ENCODE measurements around the gene GRN.
A peak's percentile ranks its signal among the peaks of the same experiment; 100 is the strongest.
"Not testable (repeated sequence)": the region's sequence is repeated elsewhere in the genome, so short reads cannot be mapped to it uniquely, and the experiment has no call there.

The GRN gene

DNA sequence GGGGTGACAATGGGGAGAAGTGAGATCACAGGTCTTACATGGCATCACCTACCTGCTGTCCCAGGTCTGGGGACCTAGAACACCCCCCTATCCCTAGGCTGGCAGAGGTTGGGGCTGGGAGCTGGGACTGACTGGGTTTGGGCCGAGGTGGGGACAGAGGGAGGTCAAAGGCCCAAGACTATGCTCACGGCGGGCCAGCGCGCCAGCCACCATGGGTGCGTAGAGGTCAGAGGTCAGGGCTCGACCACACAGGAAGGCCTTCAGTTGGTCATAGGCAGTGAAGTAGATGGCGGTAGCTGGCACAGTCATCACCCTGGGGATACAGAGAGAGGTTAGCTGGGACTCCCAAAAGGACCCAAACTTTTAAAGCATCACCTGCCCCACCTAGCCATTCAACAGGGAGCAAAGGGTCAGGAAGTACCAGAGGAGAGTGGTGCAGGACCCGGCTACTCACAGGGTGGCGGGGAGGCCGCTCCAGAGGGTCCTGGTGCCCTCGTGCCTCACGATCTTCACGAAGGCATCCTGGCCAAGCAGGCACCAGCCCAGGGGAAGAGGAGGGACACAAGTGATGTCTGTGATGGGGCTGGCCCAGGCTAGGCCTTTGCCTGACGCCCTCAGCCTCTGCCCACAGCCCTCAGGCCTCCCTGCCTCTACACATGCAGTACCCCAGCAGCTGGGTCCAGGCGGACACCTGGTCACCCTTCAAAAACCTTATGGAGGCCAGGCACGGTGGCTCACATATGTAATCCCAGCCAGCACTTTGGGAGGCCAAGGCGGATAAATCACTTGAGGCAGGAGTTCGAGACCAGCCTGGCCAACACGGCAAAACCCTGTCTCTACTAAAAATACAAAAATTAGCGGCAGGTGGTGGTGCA lies 23.6 kb upstream of the GRN start:
- no peak for DNase-seq (ENCODE audit: low read depth)

DNA sequence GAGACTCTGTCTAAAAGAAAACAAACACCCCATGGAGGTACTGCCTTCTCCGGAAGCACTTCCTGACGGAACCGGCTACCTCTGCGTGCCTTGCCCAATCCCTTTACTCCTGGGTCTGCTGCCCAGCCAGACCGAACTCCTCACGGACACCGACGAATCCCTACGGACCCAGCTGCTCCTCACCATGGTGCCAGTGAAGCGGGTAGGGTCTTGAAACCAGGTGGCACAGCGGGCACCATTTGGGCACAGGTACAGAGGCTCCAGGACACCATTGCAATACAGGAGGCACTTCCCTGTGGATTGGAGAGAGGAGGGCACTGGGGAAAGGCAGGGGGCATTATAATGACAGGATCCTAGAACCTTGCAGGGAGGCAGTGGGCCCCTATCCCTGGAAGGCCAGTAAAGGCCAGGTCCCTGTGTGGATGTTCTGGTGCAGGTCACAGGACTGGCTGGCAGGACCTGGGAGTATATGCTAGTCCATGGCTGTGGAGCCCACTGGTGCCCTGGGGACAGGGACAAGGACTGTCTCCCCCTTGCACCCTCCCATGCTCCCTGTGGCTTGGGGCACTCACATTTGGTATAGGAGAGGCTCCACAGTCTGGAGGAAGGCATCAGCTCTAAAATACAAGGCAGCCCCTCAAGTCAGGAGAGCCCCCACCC lies 22.7 kb upstream of the GRN start:
- no peak for DNase-seq (ENCODE audit: low read depth)

DNA sequence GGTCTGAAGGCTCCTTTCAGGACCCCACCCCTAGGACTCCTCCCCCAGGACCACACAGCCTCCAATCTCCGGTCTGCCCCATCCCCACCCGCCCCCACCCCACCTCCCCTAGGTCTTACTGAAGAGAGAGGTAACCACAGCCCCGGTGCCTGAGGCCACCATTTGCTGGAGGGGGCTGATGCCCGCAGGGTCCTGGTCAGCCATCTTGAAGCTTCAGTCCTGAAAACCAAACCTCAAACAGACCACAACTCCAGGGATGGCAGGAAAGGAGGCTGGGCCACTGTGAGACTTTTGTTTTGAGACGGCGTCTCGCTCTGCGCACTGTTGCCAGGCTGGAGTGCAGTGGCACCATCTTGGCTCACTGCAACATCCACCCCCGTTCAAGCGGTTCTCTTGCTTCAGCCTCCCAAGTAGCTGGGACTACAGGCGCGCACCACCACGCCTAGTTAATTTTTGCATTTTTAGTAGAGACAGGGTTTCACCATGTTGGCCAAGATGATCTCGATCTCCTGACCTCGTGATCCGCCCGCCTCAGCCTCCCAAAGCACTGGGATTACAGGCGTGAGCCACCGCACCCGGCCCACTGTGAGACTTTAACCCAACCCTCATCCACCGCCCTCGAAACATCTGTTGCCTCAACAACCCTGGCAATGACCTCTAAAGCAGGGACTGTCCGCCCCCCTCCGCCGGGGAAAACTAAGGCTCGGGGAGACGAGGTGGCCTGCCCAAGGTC lies 21.6 kb upstream of the GRN start:
- DNase-seq (ENCODE audit: low read depth), result no peak

DNA sequence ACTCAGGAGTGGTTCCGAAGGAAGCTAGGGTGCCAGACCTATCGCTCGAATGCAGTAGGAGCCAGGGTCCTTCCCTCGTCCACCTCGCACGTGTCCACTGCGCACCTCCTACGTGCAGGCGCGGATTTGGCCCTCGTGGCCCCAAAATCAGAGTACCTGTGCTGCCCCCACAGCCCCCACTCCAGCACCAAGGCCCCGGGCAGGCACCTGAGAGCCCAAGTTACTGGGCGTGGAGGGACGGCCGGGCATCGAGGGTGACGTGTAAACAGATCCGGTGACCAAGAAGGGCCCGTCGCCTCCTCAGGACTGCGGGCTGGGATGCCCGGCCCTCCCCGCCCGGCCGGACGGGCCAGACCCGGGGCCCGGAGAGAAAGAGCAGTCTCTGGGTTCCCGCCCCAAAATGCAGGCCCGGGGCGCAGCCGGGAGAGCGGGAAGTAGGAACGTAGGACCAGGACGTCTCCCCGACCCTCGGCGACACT lies 21.0 kb upstream of the GRN start:
- DNase-seq (ENCODE audit: low read depth), result no peak

DNA sequence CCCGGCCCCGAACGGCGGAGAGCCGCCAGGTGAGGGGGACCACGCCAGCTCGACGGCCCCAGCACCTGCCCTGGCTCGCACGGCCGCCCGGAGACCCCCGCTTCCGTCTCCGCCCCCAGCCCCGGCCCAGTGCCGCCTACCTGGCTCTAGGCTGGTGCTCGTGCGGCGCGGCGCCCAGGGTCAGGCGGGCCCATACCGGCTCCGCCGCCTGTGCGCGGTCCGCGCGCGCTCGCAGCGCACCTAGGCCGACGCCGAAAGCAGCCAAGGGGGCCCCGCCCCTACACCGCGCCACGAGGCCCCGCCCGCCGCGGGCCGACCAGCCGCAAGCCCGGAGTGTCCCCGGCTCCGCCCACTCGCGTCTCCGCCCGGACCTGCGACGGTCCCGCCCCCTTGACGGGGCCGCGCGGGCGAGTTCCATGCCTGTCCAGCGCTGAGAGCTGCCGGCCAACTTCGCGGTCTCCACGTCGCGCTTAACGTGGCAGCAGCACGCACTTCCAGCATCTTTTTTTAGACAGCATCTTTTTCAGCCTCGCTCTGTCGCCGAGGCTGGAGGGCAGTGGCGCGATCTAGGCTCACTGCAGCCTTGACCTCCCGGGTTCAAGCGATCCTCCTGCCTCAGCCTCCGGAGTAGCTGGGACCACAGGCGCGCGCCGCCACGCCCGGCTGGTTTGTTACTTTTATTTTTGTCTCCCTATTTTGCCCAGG lies 20.4 kb upstream of the GRN start, which contains the start of gene SLC25A39:
Gene SLC25A39 (minus strand): TSS at position 253 of the 705 bp plus-strand sequence. CDS start 1,261 bp downstream, outside the sequence.
- peak; percentile 92 for DNase-seq (ENCODE audit: low read depth)

DNA sequence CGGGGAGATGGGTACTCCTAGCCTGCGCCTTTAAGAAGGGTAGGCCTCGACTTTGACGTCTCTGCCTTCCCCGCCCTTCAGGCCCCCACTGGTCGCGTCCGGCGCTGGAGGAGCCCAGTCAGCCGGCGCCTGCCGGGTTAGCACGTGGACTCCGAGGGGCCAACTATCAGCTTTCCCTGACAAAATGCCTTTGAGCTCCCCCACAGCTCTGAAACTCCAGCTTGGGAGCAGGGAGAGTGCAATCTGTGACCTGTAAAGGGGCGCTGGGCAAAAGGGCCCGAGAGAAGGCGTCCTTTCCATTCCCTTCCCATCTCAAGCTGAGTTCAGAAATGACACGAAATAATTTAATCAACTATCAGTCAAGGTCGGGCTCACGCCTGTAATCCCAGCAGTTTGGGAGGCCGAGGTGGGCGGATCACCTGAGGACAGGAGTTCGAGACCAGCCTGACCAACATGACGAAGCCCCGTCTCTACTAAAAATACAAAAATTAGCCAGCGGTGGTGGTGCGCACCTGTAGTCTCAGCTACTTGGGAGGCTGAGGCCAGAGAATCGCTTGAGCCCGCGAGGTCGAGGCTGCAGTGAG lies 18.1 kb upstream of the GRN start:
- peak; percentile 89 for DNase-seq (ENCODE audit: low read depth)

DNA sequence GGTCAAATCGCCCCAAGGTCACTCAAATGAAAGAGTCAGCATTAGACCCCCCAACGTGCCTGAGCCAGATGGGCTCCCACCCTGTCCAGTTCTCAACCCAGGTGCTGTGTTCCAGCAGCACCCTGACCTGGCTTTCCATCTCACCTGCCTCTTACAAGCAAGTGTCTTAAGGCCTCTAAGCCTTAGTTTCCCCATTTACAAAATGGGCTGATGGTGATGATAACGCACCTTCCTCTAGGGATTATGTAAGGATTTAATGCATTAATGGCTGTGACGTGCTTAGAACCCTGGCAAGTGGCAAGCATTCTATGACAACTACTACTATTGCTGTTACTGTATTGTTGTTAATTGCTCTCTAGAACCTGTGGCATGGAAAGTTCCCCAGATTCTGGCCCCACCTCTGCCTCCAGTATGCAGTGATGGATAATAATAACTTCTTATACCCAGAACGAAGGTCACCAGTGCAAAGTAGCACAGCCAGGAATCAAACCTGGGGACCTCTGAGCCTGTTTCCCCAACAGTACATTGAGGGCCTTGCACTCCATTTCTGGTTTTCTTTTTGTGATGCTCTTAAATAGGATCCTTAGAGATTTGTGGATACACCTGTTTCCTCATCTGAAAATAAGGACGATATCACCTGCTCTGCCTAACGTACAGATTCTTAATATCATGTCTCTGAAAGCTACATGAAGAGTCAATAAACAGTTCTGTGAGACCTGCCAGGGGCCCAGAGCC lies 17.2 kb upstream of the GRN start:
- DNase-seq (ENCODE audit: low read depth), result no peak

DNA sequence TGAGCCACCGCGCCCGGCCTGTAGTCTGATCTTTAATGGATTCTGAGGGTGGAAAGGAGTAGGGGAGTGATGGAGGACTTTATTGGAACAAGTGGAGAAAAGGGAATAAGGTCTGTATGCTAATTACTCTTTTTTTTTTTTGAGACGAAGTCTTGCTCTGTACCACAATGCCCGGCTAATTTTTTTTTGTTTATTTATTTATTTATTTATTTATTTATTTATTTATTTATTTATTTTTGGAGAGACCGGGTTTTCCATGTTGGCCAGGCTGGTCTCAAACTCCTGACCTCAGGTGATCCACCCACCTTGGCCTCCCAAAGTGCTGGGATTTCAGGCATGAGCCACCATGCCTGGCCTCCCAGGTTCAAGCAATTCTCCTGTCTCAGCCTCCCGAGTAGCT lies 15.6 kb upstream of the GRN start:
- not testable (repeated sequence) for DNase-seq (ENCODE audit: low read depth)

DNA sequence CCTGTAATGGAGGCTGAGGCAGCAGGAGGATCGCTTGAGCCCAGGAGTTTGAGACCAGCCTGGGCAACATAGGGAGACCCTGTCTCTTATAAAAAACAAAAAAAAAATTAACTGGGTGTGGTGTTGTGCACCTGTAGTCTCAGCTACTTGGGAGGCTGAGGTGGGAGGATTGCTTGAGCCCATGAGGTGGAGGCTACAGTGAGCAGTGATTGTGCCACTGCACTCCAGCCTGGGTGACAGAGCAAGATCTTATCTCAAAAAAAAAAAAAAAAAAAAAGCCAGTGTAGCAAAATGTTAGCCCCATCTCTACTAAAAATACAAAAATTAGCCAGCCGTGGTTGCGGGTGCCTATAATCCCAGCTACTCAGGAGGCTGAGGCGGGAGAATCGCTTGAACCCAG lies 14.8 kb upstream of the GRN start:
- DNase-seq (ENCODE audit: low read depth), result not testable (repeated sequence)

DNA sequence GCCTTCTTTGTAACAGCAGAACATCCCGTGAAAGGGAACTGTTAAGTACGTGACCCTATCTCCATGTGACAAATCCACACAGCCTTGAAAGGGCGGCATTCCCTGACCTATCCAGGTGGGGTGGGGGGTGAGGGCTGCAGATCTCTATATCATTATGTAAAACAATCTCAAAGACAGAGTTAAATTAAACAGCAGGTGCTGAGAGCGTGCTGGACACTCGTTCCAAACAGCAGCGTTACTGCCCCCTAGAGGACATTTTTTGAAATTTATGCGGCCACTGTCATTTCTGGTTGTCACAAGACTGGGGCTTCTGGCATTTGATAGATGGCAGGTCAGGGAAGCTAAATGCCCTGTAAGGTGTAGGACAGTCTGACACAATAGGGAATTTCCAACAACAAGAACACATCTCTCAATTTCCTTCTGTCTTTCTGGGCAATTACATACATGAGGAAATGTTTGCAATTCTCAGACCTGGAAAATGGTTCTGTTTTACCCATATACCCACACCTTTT lies 13.8 kb upstream of the GRN start:
- peak; percentile 63 for DNase-seq (ENCODE audit: low read depth)

DNA sequence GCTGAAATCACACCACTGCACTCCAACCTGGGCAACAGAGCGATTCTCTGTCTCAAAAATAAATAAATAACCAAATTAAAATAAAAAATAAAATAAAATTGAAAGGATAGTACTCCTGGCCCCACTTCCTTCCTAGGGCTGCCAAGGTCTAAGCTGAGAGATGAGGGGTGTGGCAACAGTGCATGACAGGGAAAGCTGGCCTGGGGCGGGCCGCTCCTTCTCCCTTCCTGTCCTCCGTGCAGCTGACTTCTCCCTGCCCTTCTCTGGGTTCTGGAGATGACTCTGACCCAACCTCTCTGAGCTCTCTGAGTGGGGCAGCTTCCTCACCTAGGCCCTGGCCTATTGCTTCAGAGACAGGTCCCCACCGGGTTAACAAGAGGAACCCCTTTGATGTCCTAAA lies 11.7 kb upstream of the GRN start:
- DNase-seq (ENCODE audit: low read depth), result no peak

DNA sequence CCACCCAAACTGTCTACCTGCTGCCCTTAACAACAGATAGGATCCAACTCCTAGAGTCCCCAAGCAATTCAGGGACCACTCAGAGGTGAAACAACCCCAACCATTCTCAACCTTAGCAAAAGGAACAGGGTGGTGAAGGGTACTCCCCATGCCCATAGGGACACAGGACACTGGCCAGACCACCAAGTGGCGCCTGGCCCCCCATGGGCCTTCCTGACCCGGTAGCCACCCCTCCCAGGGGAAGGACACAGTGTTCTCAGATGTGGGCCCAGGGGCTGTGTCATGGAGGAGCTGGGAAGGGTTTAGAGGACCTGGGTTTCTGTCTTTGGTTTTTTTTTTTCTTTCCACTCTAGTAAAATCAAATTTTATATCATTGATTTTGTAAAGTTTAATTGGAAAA lies 10.8 kb upstream of the GRN start:
- DNase-seq (ENCODE audit: low read depth), result no peak

DNA sequence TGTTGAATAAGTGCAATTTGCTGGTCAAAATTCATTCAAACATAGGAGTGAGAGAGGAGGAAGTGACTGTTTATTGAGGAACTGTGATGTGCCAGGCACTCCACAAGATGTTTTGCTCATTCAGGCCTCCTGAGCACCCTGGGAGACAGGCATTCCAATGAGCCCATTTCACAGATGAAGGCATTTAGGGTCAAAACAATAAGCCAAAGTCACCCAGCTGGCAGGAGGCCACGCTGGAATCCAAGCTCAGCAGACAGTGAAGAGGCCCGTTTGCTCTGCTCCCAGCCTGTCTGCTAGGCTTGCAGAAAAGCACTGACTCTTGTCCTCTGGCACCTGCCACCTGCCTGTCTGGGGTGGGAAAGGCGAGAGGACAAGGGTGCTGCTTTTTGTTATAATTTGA lies 10.4 kb upstream of the GRN start:
- no peak for DNase-seq (ENCODE audit: low read depth)

DNA sequence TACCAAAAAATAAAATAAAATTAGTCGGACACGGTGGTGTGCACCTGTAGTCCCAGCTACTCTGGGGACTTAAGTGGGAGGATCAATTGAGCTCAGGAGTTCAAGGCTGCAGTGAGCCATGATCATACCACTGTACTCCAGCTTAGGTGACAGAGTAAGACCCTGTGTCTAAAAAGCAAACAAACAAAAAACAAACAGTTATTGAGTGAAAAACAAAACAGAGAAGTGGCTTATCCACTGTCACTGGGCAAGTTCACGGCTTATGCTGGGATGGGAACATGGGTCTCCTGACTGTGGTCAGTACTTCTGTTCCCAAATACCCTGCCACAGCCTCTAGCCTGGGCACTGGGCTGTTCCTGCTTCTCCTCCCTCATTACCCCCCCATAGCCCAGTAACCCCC lies 9.5 kb upstream of the GRN start:
- DNase-seq (ENCODE audit: low read depth), result no peak

DNA sequence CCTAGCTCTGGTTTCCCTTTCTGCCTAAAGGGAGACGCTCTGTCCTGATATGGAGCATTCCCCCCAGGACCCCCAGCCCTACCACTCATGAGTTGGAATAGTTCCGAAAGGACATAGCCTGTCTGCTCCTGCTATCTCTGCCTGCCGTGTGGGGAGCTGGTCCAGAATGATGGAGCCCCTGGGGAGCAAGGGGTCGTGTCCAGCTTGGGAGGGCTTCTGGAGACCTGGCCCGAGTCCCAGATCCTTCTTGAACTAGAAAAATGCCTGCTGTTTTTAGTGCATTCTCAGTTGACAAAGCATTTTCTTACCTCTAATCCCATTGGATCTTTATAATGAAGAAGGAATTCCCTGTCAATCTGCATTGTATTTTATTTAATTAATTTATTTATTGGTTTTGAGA lies 9.1 kb upstream of the GRN start:
- no peak for DNase-seq (ENCODE audit: low read depth)

DNA sequence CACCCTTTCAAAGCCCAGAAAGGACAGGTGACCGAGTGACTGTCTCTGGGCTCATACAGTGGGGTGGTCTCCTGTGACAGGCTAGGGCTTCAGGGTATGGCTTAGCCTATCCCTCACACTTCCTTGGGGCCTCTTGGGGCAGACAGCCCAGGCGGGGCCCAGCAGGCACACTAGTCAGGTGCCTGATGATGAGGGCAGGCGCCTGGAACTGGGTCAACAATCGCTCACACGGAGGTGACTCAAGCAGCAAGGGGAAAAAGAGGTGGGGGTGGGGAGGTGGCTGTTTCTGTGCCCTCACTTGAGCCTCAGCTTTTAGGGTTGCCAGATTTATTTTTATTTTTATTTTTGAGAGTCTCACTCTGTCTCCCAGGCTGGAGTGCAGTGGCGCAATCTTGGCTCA lies 6.4 kb upstream of the GRN start:
- no peak for DNase-seq (ENCODE audit: low read depth)

DNA sequence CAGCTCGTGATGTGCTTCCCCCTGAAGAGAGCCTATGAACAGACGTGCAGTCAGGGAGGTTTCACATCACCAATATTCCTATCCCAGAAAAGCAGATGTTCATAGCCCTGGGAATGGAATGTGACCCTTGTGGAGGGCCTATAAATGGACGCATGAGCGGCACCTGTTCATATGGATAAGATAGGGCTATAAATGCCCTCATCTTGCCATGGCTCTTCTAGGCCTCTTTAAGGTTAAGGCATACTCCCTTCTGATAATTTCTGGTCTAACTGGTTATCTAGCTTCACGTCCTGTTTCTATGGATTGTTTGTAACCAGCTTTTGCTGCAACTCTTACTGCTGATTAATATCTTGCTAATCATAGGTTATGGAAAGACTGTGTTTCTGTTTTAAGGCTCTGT lies 4.5 kb upstream of the GRN start:
- not testable (repeated sequence) for DNase-seq (ENCODE audit: low read depth)

DNA sequence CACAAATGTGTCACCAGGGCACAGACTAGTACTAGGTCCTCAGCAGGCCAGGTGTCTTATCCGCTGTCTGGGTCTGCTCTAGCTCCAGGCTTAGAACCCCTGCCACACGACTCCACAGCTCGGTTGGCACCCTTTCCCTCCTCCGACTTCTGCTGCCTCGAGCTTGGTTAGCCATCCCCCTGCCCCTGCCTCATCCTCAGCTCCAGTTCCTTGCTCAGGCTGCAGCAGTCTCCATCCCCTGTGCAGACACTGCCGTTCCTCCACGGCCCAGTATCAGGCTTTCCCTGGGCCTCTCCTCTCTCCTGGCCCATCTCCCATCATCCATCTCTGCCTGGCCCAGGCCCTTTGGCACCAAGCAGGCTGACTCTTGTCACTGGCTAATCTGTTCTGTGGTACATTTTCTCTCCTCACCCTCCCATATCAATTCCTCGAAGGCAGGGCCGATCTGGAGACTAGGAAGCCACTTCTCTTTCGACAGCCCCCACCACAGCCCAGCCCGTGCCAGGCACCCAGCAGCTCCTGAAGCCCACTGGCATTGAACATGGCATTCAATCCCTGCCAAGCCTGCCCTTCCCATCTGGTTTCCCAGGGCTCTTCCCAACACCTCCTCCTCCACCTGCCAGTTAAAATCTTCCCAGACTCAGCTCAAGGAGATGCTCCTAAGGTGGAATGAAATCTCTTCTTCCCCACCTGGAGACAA lies 1.4 kb upstream of the GRN start:
- no peak for DNase-seq (ENCODE audit: low read depth)

DNA sequence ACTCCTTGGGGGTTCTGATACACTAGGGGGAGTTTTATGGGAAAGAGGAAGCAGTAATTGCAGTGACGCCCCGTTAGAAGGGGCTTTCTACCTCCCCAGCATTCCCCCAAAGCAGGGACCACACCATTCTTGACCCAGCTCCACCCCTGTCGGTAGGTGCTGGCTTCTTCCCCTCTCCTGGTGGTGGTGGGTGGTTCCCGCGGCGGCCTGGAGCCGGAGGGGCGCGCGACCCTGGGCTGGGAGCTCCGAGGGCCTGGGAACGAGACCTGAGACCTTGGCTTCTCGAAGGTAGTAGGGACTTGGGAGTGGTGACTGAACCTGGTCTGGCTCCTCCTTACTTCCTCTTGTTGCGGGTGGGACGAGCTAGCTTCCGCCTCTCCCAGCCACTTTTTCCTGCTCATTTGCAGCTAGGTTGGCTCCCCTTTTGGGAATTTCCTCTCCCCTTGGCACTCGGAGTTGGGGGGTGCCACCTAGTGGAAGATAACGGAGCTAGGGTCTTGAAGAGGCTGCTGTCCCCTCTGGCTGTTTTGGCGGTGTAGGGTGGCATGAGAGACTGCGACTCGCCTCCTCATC lies 438 bp downstream of the GRN start:
- no peak for DNase-seq (ENCODE audit: low read depth)

Data from activated T-cell treated with anti-CD3 and anti-CD28 coated beads for 24 hours (primary cell).